BJ (cell line): ENCODE results near the gene ACVR2B. TPM values are rescaled to one million over a fixed set of nuclear protein-coding genes. Genes with fewer than 3 reads are reported as not detected.

Experiments used
- CTCF ChIA-PET: fragments of 350-600 bp; formaldehyde crosslinking; extraction: SDS; loops from one replicate; lab custom pipeline; 2021; ENCODE audit warnings: antibody characterized with exemption, inconsistent platforms; lab: Yijun Ruan, JAX
- POLR2A ChIA-PET: fragments of 300-600 bp; sonication (Branson Sonifier 250); formaldehyde crosslinking; extraction: SDS; loops from one replicate; lab custom pipeline; 2021; ENCODE audit warnings: antibody characterized with exemption; lab: Charles Lee
- DNase-seq: peaks from one replicate; pipeline ENCODE4 v3.0.0-alpha.2; 2011; ENCODE audit warnings: low read depth
- H3K27me3 ChIP-seq: 2 replicates; pipeline ENCODE4 v1.6.0; 2011; ENCODE audit warnings: low read length; ENCODE audit not compliant: control insufficient read depth, insufficient read depth
- H3K36me3 ChIP-seq: 2 replicates; pipeline ENCODE4 v1.5.1; 2011; ENCODE audit warnings: low read length; ENCODE audit not compliant: control insufficient read depth, insufficient read depth
- H3K4me3 ChIP-seq: 2 replicates; pipeline ENCODE4 v1.5.1; 2011; ENCODE audit warnings: low read depth, mild to moderate bottlenecking, control low read depth, low read length
- polyA plus RNA-seq: library from polyadenylated mRNA; depleted of rRNA; stranded (reverse); fragments of >200 nt; gene quantifications from 2 replicates; pipeline ENCODE4 v1.2.3, GENCODE V29; 2011
- TF ChIP-seq, protein P1 (sequence below): IDR thresholded peaks from 2 replicates; pipeline ENCODE4 v1.5.1; 2011; ENCODE audit warnings: low read depth, mild to moderate bottlenecking, control low read depth, inconsistent platforms, low read length, moderate library complexity; ENCODE audit not compliant: insufficient read depth

ACVR2B gene
- polyA plus RNA-seq, 1 experiment, result 1.6 TPM

DNA sequence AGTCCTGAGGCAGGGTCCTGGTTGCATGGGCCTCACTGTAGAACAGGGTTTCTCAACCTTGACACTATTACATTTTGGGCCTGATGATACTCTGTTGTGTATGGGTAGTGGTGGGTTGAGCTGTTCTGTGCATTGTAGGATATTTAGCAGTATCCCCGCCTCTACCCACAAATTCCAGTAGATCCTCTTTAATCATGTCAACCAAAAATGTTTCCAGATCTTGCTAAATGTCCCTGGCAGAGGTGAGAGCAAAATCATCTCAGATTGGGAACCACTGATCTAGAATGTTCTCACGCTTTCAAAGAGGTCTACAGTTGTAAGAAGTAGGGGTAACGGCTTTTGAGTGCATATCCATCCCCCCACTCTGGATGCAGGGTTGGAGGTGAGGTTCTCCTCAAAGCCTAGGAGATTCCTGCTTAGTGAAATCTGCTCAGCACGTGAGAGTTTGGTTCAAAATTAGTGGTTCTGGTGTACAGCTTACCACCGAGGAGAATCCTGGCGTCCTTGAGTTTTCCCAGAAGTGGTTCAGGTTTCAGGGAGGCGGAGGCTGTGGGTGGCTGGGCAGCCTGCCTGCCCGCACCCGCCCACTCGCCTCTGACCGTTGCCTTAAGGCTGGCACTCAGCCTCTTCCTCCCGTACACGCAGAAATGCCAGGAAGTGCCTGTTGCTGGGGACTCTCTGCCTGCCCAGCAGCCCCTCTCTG, 5.3 kb downstream of the ACVR2B start:
- POLR2A ChIA-PET, result no interaction called here
- TF ChIP-seq, protein P1, sequence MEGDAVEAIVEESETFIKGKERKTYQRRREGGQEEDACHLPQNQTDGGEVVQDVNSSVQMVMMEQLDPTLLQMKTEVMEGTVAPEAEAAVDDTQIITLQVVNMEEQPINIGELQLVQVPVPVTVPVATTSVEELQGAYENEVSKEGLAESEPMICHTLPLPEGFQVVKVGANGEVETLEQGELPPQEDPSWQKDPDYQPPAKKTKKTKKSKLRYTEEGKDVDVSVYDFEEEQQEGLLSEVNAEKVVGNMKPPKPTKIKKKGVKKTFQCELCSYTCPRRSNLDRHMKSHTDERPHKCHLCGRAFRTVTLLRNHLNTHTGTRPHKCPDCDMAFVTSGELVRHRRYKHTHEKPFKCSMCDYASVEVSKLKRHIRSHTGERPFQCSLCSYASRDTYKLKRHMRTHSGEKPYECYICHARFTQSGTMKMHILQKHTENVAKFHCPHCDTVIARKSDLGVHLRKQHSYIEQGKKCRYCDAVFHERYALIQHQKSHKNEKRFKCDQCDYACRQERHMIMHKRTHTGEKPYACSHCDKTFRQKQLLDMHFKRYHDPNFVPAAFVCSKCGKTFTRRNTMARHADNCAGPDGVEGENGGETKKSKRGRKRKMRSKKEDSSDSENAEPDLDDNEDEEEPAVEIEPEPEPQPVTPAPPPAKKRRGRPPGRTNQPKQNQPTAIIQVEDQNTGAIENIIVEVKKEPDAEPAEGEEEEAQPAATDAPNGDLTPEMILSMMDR, result no peak

DNA sequence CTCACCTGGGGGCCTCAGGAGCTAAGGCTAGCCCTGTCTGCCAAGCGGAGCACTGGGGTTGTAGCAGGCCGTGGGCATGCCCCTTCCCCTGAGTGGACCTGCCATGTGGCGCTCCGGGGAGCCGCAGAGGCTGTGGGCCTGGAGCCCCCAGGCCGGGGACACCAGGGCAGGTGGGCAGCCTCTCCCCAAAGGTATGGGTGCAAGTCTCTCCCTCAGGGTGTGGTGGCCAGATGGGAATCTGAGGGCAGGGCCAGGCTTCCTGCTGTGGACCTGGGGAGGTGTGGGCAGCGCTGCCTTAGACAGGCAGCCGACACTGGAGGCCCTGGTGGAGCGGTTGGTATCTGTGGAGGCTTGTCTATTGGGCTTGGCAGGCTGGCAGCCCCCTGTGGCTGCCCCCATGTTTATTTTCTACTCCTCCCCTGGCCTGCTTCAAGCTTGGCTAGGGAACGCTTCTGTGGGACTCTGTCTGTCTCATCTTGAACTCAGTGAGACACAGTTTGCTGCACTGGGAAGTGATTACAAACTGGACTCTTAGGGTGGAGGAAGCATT, 5.9 kb downstream of the ACVR2B start:
- no peaks in the 10 kb centered on the region for H3K36me3 ChIP-seq
- H3K27me3 ChIP-seq, result no peaks in the 10 kb centered on the region
- TF ChIP-seq, protein P1, result no peak
- DNase-seq, result no peak
- CTCF ChIA-PET, result no interaction called here
- no peak overlapping the region for H3K4me3 ChIP-seq
- POLR2A ChIA-PET, result no interaction called here

More for the DNA sequence above, 5.3 kb downstream of the ACVR2B start:
- Histone ChIP-seq H3K27me3 (no peaks in the 10 kb centered on the region), H3K4me3 (no peak overlapping the region), H3K36me3 (no peaks in the 10 kb centered on the region)
- CTCF ChIA-PET, result no interaction called here
- DNase-seq, result no peak

DNA sequence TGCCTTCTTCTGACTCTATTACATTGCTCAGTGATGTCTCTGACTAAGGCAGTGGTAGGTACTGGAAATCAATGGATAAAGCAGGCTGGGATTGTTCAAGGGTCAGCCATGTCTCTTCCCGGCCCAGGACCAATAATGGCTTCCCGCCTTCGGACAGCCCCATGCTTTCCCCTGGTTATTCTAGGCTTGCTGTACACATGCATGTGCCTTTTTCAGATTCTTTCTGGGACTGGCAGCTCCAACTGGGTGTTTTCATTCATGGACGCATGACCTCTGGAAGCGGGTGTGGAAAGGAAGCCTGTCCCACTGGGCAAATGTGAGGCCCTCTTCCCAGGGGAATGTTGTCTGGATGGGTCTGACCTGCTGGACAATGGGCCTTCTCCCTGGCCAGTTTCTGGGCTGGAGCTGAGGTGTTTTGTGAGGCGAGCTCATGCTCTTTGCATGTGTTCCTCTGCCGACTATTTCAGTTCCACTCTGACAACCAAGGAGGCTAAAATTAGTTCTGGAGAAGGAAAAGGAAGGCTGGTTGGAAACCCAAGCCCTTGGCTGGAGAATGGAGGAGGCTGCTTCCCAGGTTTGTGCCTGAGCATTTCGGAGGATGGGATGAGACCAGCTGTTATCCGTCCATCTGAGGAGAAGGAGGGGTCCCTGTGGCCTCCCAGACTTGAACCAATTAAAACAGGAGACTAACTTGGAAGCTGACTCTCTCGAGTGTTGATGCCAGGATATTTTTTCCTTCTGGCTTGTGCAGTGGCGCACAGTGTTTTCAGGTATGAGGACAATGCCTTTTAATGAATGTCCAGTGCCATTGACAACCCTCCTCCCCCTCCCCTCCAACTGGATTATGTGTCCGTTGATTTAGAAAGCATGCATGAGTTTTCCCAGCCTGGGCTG, 6.9 kb downstream of the ACVR2B start:
- DNase-seq, result no peak
- no peaks in the 10 kb centered on the region for H3K36me3 ChIP-seq
- ChIA-PET POLR2A (no interaction called here), CTCF (interaction anchor here (0.6 kb wide), 1 partner anchor 36 kb away, joined by 3 read pairs; no protein-coding TSS in a partner anchor)
- TF ChIP-seq, protein P1, result no peak
- no peak overlapping the region for H3K4me3 ChIP-seq
- no peaks in the 10 kb centered on the region for H3K27me3 ChIP-seq

DNA sequence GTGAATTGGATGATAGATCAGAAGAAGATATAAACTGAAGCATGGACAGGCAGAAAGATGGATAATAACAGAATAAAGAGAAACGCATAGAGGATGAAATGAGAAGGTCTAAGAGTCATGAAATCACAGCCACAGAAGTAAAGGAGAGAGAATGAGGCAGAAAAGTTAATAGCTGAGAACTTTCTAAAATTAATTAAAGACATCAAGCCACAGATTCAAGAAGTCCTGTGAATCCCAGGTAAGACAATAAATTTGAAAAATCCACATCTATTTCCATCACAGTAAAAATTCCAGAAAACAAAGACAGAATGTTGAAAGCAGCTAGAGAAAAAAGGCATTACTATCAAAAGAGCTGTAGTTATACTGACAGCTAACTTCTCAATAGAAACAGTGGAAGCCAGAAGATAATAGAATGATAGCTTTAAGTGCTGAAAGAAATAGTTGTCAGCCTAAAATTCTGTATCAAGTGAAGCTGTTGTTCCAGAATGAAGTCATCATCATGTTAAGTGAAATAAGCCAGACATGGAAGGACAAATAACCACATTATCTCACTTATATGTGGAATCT, 12.0 kb downstream of the ACVR2B start:
- TF ChIP-seq, protein P1, result no peak
- CTCF ChIA-PET, result interaction anchor here (0.6 to 0.9 kb wide), 2 partner anchors 119 to 391 kb away, joined by 3 read pairs; partner anchors contain the start of gene XYLB
- no peak overlapping the region for H3K4me3 ChIP-seq
- no peaks in the 10 kb centered on the region for H3K36me3 ChIP-seq
- no peak for DNase-seq
- H3K27me3 ChIP-seq, result no peaks in the 10 kb centered on the region
- POLR2A ChIA-PET, result no interaction called here

DNA sequence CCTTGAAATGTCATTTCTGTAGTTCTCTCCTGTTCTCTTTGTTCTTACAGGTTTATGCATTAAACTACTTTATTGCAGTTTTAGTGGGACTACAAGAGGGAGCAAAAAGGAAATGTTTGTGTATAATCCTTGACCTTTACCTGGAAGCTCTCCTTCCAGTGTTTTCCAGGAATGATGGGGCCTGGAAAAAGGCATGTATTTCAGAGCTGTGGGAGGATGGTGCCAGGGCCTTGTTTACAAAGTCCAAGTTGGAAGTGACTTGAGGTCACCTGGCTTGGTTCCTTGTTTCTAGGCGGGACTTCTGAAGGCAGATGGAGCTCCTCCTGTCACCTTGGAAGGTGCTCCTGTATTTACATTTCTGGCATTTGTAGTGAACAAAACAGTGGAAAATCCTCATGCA, 15.1 kb downstream of the ACVR2B start:
- POLR2A ChIA-PET, result no interaction called here
- H3K4me3 ChIP-seq, result no peak overlapping the region
- CTCF ChIA-PET, result interaction anchor here (0.7 to 6.3 kb wide), 3 partner anchors 11 to 122 kb away, joined by 3 to 32 read pairs (median 6); partner anchors contain the start of gene XYLB
- no peaks in the 10 kb centered on the region for H3K36me3 ChIP-seq
- no peak for DNase-seq
- TF ChIP-seq, protein P1, result no peak
- no peaks in the 10 kb centered on the region for H3K27me3 ChIP-seq
